ENCODE measurements around the gene ASAH2B. TPM values are rescaled to one million over a fixed set of nuclear protein-coding genes. Genes with fewer than 3 reads are reported as not detected.

ASAH2B gene
- total and polyA plus RNA-seq, 2 of the 4 experiments (the other 2 are of a cell fraction), result 3.7 to 5.0 TPM

- in situ Hi-C loops (cut with MboI; ENCODE audit: low sequenced_read_pairs), result no loop called here
- POLR2A ChIA-PET (ENCODE audit: unreplicated experiment), result no interaction called here
Measured at GRCh38 chr10:50794490-50794889, 54.8 kb downstream of the ASAH2B start.

More at GRCh38 chr10:50794490-50794889, 54.8 kb downstream of the ASAH2B start:
- Histone ChIP-seq H2BK120ac (ENCODE audit: low read depth, low read length) (no peak overlapping the region), H2BK20ac (ENCODE audit: low read depth, low read length) (no peak overlapping the region), H4K8ac (ENCODE audit: low read depth in 2 of 2, low read length in 2 of 2) (no peak overlapping the region), H3K9ac (ENCODE audit: low read depth, low read length) (no peak overlapping the region), H3K4me2 (ENCODE audit: low read depth, low read length) (no peak overlapping the region), H3K9me1 (ENCODE audit: insufficient read depth, low read length) (no peaks in the 10 kb centered on the region), H3K4me3 (ENCODE audit: insufficient read depth, low read depth, low read length) (no peak overlapping the region), H3K18ac (ENCODE audit: low read depth, low read length) (no peak overlapping the region), H3K4me1 (ENCODE audit: control insufficient read depth, insufficient read depth, low read length) (no peaks in the 10 kb centered on the region), H3K23ac (ENCODE audit: low read depth, low read length) (no peak overlapping the region), H3K4ac (ENCODE audit: low read depth, low read length) (no peak overlapping the region), H2AFZ (replicated peaks; ENCODE audit: low read length, poor library complexity) (no peak overlapping the region), H4K91ac (ENCODE audit: insufficient read depth, low read depth, low read length) (no peak overlapping the region), H3K56ac (ENCODE audit: extremely low read depth, insufficient read depth, low read length) (no peak overlapping the region), H3K27ac (ENCODE audit: insufficient read depth, low read length) (no peak overlapping the region), H3K79me1 (ENCODE audit: low read depth in 1 of 2, low read length in 2 of 2) (no peaks in the 10 kb centered on the region), H2BK5ac (ENCODE audit: low read depth, low read length, poor library complexity, severe bottlenecking) (no peak overlapping the region), H4K20me1 (ENCODE audit: insufficient read depth, low read length) (no peaks in the 10 kb centered on the region), H2BK15ac (ENCODE audit: low read depth, low read length) (no peak overlapping the region), H3K14ac (replicated peaks; ENCODE audit: low read depth, low read length) (no peak overlapping the region), H4K5ac (ENCODE audit: low read depth, low read length) (no peak overlapping the region), H3K9me3 (ENCODE audit: control insufficient read depth, insufficient read depth, low read length) (no peaks in the 10 kb centered on the region), H3K36me3 (ENCODE audit: control insufficient read depth, insufficient read depth, low read length) (no peaks in the 10 kb centered on the region), H2AK5ac (ENCODE audit: low read depth, low read length) (no peak overlapping the region), H3K27me3 (ENCODE audit: control insufficient read depth, insufficient read depth, low read length) (peaks cover 6% of the 10 kb centered on the region), H2AK9ac (replicated peaks; ENCODE audit: low read depth, low read length, poor library complexity) (no peak overlapping the region)
- intact Hi-C loops (cut with micrococcal nuclease), result no loop called here
- no peak for ATAC-seq (ENCODE audit: low read depth)
- dilution Hi-C loops (cut with HindIII; ENCODE audit: low sequenced_read_pairs, unreplicated experiment), result no loop called here
- no peak for DNase-seq
- TF ChIP-seq RAD21 (IDR thresholded peaks at IDR 0.05; ENCODE audit: low read length) (no peak), CHD1 (IDR thresholded peaks at IDR 0.05; ENCODE audit: low read depth, low read length) (no peak), CEBPB (IDR thresholded peaks at IDR 0.05; ENCODE audit: low read depth, low read length) (no peak)
- no TSS peak for BruUV-seq (replicated peaks)
- CTCF ChIA-PET, result no interaction called here

Data from IMR-90 (cell line).